ENCODE results near the gene DMAC1.

GRCh38 chr9:7790022-7790818, 9.4 kb downstream of the DMAC1 start:
- TF ChIP-seq ZNF274 (IDR thresholded peaks at IDR 0.05; ENCODE audit: low read depth, low read length) = no peak
- TF ChIP-seq YY1 (IDR thresholded peaks at IDR 0.05; ENCODE audit: insufficient read depth, insufficient read length) = no peak
- TF ChIP-seq SUZ12 (IDR thresholded peaks at IDR 0.05; ENCODE audit: extremely low read depth, insufficient read depth, insufficient read length) = no peak

Measured in NT2/D1 (cell line).